GM12878 (cell line): ENCODE measurements around the gene HLA-DRB1. TPM values are rescaled to one million over a fixed set of nuclear protein-coding genes. Genes with fewer than 3 reads are reported as not detected.

Source experiments
- BMI1 ChIP-seq: fragments of 450-650 bp; IDR thresholded peaks from 2 replicates; pipeline ENCODE4 v1.6.1; 2016; ENCODE audit warnings: mild to moderate bottlenecking, moderate library complexity, borderline replicate concordance
- CREM ChIP-seq: IDR thresholded peaks from 2 replicates; pipeline ENCODE4 v1.6.1; 2014; ENCODE audit warnings: antibody characterized with exemption, low read depth
- CUX1 ChIP-seq: IDR thresholded peaks from 2 replicates; pipeline ENCODE4 v1.6.1; 2012; ENCODE audit warnings: improper control_type of control experiment, low read depth, low read length; ENCODE audit not compliant: insufficient replicate concordance
- DPF2 ChIP-seq: fragments of 450-650 bp; IDR thresholded peaks from 2 replicates; pipeline ENCODE4 v1.6.1; 2017; ENCODE audit warnings: mild to moderate bottlenecking
- FOXM1 ChIP-seq: IDR thresholded peaks from 2 replicates; pipeline ENCODE4 v1.6.1; 2012; ENCODE audit warnings: low read depth, mild to moderate bottlenecking, inconsistent platforms, low read length, moderate library complexity
- HDAC2 ChIP-seq: fragments of 200-600 bp; sonication (generic); IDR thresholded peaks from 2 replicates; pipeline ENCODE4 v1.6.1; 2017
- IKZF2 ChIP-seq, 2 experiments: fragments of 450-650 bp; IDR thresholded peaks; 2 replicates each; pipeline ENCODE4 v1.6.1; 2017; ENCODE audit warnings: mild to moderate bottlenecking in 2 of 2, moderate library complexity in 2 of 2
- IRF3 ChIP-seq: fragments of 450-650 bp; IDR thresholded peaks from 2 replicates; pipeline ENCODE4 v1.6.1; 2014; ENCODE audit warnings: mild to moderate bottlenecking
- MTA3 ChIP-seq: IDR thresholded peaks from 2 replicates; pipeline ENCODE4 v1.6.1; 2012; ENCODE audit warnings: low read length, inconsistent platforms, borderline replicate concordance
- NFIC ChIP-seq: IDR thresholded peaks from 2 replicates; pipeline ENCODE4 v1.6.1; 2012; ENCODE audit warnings: low read depth, mild to moderate bottlenecking, inconsistent platforms, low read length, moderate library complexity
- NFXL1 ChIP-seq: fragments of 450-650 bp; IDR thresholded peaks from 2 replicates; pipeline ENCODE4 v1.6.1; 2017; ENCODE audit warnings: antibody characterized with exemption, mild to moderate bottlenecking, borderline replicate concordance
- POLR2A ChIP-seq: IDR thresholded peaks from 2 replicates; pipeline ENCODE4 v1.6.1; 2011; ENCODE audit warnings: low read depth, mild to moderate bottlenecking, low read length
- POLR2AphosphoS5 ChIP-seq: IDR thresholded peaks from 2 replicates; pipeline ENCODE4 v1.6.1; 2011; ENCODE audit warnings: mild to moderate bottlenecking, low read length, inconsistent platforms
- POU2F2 ChIP-seq: IDR thresholded peaks from 3 replicates; pipeline ENCODE4 v1.6.1; 2011; ENCODE audit warnings: low read depth, mild to moderate bottlenecking, low read length, borderline replicate concordance
- RUNX3 ChIP-seq: IDR thresholded peaks from 2 replicates; pipeline ENCODE4 v1.6.1; 2012; ENCODE audit warnings: low read length, inconsistent platforms
- SMAD1 ChIP-seq: fragments of 450-650 bp; IDR thresholded peaks from 2 replicates; pipeline ENCODE4 v1.6.1; 2018; ENCODE audit warnings: mild to moderate bottlenecking, low read depth; ENCODE audit not compliant: partially characterized antibody
- SMARCA5 ChIP-seq: fragments of 450-650 bp; IDR thresholded peaks from 2 replicates; pipeline ENCODE4 v1.6.1; 2017; ENCODE audit warnings: mild to moderate bottlenecking
- SP1 ChIP-seq: IDR thresholded peaks from one replicate; pipeline ENCODE4 v1.6.1; 2011; ENCODE audit warnings: low read depth, low read length
- TARDBP ChIP-seq: IDR thresholded peaks from 2 replicates; pipeline ENCODE4 v1.6.1; 2016; ENCODE audit warnings: borderline replicate concordance
- TBL1XR1 ChIP-seq: IDR thresholded peaks from 2 replicates; pipeline ENCODE4 v1.6.1; 2012; ENCODE audit warnings: low read depth, low read length, improper control_type of control experiment
- YY1 ChIP-seq: IDR thresholded peaks from 2 replicates; pipeline ENCODE4 v1.6.1; 2011; ENCODE audit warnings: low read depth, mild to moderate bottlenecking, low read length
- ZBED1 ChIP-seq: IDR thresholded peaks from 2 replicates; pipeline ENCODE4 v1.6.1; 2016; ENCODE audit warnings: borderline replicate concordance
- ZNF592 ChIP-seq: fragments of 450-650 bp; IDR thresholded peaks from 2 replicates; pipeline ENCODE4 v1.6.1; 2017; ENCODE audit warnings: mild to moderate bottlenecking, moderate library complexity
- polyA plus RNA-seq, 11 experiments: library from polyadenylated mRNA; depleted of rRNA in 4 of 11; unstranded in 6 of 11; stranded (reverse) in 5 of 11; fragments of >200 nt; fragmentation: Nextera tagmentation in 4 of 11; fragmentation: Illumina TruSeq in 1 of 11; extraction: Ambion mirVana in 4 of 11; extraction: Trizol in 1 of 11; gene quantifications; 1 replicate in 1 of 11; 2 replicates in 10 of 11; pipeline versions ENCODE4 v1.2.1 to v1.2.3, GENCODE V29; 2011 to 2016; ENCODE audit warnings: inconsistent platforms in 2 of 11, missing spikeins in 2 of 11, low read depth in 1 of 11
- total RNA-seq, 4 experiments: library from RNA; depleted of rRNA in 3 of 4; stranded (reverse); fragments of >200 nt in 3 of 4; fragmentation: Illumina TruSeq in 1 of 4; extraction: Trizol in 1 of 4; gene quantifications; 2 replicates each; pipeline versions ENCODE4 v1.2.1 to v1.2.3, GENCODE V29; 2013 to 2021

HLA-DRB1 gene
- total and polyA plus RNA-seq, 10 of the 15 experiments (the other 5 are each of a cell fraction or from before 2014, with no cell fraction given): 312 to 1,082 (median 604) TPM

- TF ChIP-seq RUNX3 (no peak; the same call in 1 of the 2 replicates), FOXM1 (no peak), CREM (peak; percentile 69; the same call in 1 of the 2 replicates), HDAC2 (no peak), TARDBP (no peak), CUX1 (no peak), DPF2 (no peak), TBL1XR1 (no peak), IRF3 (no peak), MTA3 (0 out of 2 replicates have a peak, but pooled peaks have one; percentile 57), POLR2AphosphoS5 (peak; percentile 99), IKZF2 (IDR thresholded peaks at IDR 0.05) (peak in 1 of 2 experiments; percentile 16; a peak in 1 of 4 replicates), ZBED1 (peak; percentile 79; the same call in 1 of the 2 replicates), SP1 (no peak), NFIC (no peak), BMI1 (no peak), SMAD1 (peak; percentile 84), ZNF592 (no peak), POU2F2 (peak; percentile 93), YY1 (peak; percentile 63), POLR2A (peak; percentile 82), NFXL1 (no peak), SMARCA5 (no peak)
These were observed at the start of gene HLA-DRB1 (continued) for GRCh38 chr6:32589596-32590449.
